ENCODE results near the gene TSC2.

Gene TSC2

GRCh38 chr16:2024032-2024420, 23.8 kb upstream of the TSC2 start:
- ChIA-PET CTCF (interaction anchor here (0.9 to 8.2 kb wide), 8 partner anchors 9 to 158 kb away, joined by 3 to 135 read pairs (median 12); partner anchors contain the start of gene RAB26), POLR2A (interaction anchor here (1.0 kb wide), 1 partner anchor 8 kb away, joined by 4 read pairs; no protein-coding TSS in a partner anchor)
- no peak overlapping the region for H3K4me3 ChIP-seq (ENCODE audit: low read depth, low read length)
- no peak for TF ChIP-seq CTCF (IDR thresholded peaks at IDR 0.05; ENCODE audit: insufficient read depth, low read length, missing control alignments)
- DNase-seq (ENCODE audit: low read depth, low spot score): no peak

- ChIA-PET POLR2A (no interaction called here), CTCF (interaction anchor here (1.1 to 8.2 kb wide), 6 partner anchors 9 to 118 kb away, joined by 3 to 135 read pairs (median 25); partner anchors contain the start of genes NTHL1, RAB26 and TSC2)
- no peak overlapping the region for H3K4me3 ChIP-seq (ENCODE audit: low read depth, low read length)
- no peak for DNase-seq (ENCODE audit: low read depth, low spot score)
- no peak for TF ChIP-seq CTCF (IDR thresholded peaks at IDR 0.05; ENCODE audit: insufficient read depth, low read length, missing control alignments)
Observed at GRCh38 chr16:2025251-2025650, 22.5 kb upstream of the TSC2 start.

GRCh38 chr16:2025878-2026460, 21.8 kb upstream of the TSC2 start:
- ChIA-PET CTCF (interaction anchor here (1.3 to 8.2 kb wide), 3 partner anchors 9 to 118 kb away, joined by 3 to 135 read pairs (median 13); partner anchors contain the start of gene RAB26), POLR2A (interaction anchor here (1.8 kb wide), 1 partner anchor 129 kb away, joined by 11 read pairs; the partner anchor contains the start of gene TRAF7)
- no peak for DNase-seq (ENCODE audit: low read depth, low spot score)
- no peak for TF ChIP-seq CTCF (IDR thresholded peaks at IDR 0.05; ENCODE audit: insufficient read depth, low read length, missing control alignments)
- H3K4me3 ChIP-seq (ENCODE audit: low read depth, low read length): peak overlapping the region; percentile 83

GRCh38 chr16:2026461-2027023, 21.2 kb upstream of the TSC2 start, which contains the start of gene NHERF2:
Gene NHERF2, plus strand, starts transcription at chr16:2026902. Its CDS starts 104 bp downstream, at chr16:2027006.
- H3K4me3 ChIP-seq (ENCODE audit: low read depth, low read length): peak within 1 kb of the TSS; percentile 83
- ChIA-PET POLR2A (interaction anchor here (1.8 kb wide), 1 partner anchor 129 kb away, joined by 11 read pairs; the partner anchor contains the start of gene TRAF7), CTCF (interaction anchor here (1.1 to 3.1 kb wide), 2 partner anchors 10 to 30 kb away, joined by 6 to 13 read pairs; no protein-coding TSS in a partner anchor)
- TF ChIP-seq CTCF (IDR thresholded peaks at IDR 0.05; ENCODE audit: insufficient read depth, low read length, missing control alignments): no peak
- DNase-seq (ENCODE audit: low read depth, low spot score): no peak

GRCh38 chr16:2027024-2028010, 20.5 kb upstream of the TSC2 start:
- no peak for DNase-seq (ENCODE audit: low read depth, low spot score)

More at GRCh38 chr16:2027024-2028010, 20.5 kb upstream of the TSC2 start:
- H3K4me3 ChIP-seq (ENCODE audit: low read depth, low read length): peak overlapping the region; percentile 83
- ChIA-PET CTCF (interaction anchor here (1.0 to 3.1 kb wide), 3 partner anchors 11 to 113 kb away, joined by 6 to 13 read pairs (median 6); no protein-coding TSS in a partner anchor), POLR2A (interaction anchor here (1.2 to 1.8 kb wide), 2 partner anchors 63 to 128 kb away, joined by 5 to 11 read pairs; partner anchors contain the start of genes RPS2 and TRAF7)
- TF ChIP-seq CTCF (IDR thresholded peaks at IDR 0.05; ENCODE audit: insufficient read depth, low read length, missing control alignments): peak; percentile 24
